ENCODE measurements around the gene TCAF1. TPM values are rescaled to one million over a fixed set of nuclear protein-coding genes. Genes with fewer than 3 reads are reported as not detected.

Gene TCAF1
- total and polyA plus RNA-seq, 9 donors: 34.5 to 92.7 (median 63.2) TPM

GRCh38 chr7:143945423-143945822, 43.4 kb upstream of the TCAF1 start:
- Histone ChIP-seq H3K27ac (no peak overlapping the region), H3K36me3 (no peaks in the 10 kb centered on the region), H3K4me1 (ENCODE audit: insufficient read depth) (no peaks in the 10 kb centered on the region), H3K4me3 (no peak overlapping the region), H3K9me3 (no peaks in the 10 kb centered on the region), H3K27me3 (no peaks in the 10 kb centered on the region)
- intact Hi-C loops (cut with DNase I): no loop called here
- 84 to 96% (median 95%) methylated on average over 4 of the region's 4 CpGs for WGBS, 3 donors
- DNase-seq: no peak
- TF ChIP-seq, protein P1, sequence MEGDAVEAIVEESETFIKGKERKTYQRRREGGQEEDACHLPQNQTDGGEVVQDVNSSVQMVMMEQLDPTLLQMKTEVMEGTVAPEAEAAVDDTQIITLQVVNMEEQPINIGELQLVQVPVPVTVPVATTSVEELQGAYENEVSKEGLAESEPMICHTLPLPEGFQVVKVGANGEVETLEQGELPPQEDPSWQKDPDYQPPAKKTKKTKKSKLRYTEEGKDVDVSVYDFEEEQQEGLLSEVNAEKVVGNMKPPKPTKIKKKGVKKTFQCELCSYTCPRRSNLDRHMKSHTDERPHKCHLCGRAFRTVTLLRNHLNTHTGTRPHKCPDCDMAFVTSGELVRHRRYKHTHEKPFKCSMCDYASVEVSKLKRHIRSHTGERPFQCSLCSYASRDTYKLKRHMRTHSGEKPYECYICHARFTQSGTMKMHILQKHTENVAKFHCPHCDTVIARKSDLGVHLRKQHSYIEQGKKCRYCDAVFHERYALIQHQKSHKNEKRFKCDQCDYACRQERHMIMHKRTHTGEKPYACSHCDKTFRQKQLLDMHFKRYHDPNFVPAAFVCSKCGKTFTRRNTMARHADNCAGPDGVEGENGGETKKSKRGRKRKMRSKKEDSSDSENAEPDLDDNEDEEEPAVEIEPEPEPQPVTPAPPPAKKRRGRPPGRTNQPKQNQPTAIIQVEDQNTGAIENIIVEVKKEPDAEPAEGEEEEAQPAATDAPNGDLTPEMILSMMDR (IDR thresholded peaks at IDR 0.05): no peak
- no peak for TF ChIP-seq POLR2A (IDR thresholded peaks at IDR 0.05)
- TF ChIP-seq EP300 (IDR thresholded peaks at IDR 0.05): no peak

DNA sequence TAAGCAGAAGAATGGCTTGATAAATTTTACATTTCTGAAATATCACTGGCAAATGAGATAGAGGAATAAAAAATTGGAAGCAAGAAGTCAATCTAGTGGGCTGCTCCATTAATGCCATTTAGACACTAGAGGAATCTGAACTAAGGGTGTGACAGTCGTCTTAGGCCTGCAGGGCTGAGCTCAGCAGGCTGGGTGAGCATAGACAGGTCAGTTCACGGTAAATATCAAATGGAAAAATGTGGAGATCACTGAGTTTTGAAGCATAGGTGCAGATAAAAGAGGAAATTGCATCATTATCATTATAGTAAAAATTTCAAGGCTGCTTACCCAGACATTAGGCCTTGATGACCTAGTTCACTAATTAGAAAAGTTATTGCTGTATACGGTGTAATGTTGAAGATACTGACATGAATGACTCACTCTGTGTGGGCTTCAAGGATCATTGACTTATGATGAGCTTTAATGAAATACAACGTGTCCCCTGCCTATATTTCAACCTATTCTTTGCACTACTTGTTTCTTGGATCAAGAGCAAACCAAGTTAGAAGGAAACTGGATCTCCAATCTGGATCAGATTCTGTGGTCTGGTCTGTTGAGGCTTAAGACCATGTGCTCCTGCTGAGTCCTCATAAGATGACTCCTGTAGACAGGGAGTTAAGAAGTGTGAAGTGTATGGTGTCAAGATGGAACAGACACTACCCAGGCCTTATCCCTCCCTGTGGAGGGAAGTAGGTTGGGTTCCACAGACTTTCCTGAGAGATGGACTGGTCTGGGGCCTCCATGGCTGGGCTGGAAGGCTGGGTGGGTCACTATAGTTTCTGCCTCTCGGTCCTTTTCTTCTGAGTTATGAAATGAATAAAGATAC, 36.6 kb upstream of the TCAF1 start:
- Histone ChIP-seq H3K27ac (no peak overlapping the region), H3K4me1 (ENCODE audit: insufficient read depth) (no peaks in the 10 kb centered on the region), H3K9me3 (no peaks in the 10 kb centered on the region), H3K27me3 (no peaks in the 10 kb centered on the region), H3K36me3 (no peaks in the 10 kb centered on the region), H3K4me3 (no peak overlapping the region)
- TF ChIP-seq, protein P1 (IDR thresholded peaks at IDR 0.05): no peak
- TF ChIP-seq POLR2A (IDR thresholded peaks at IDR 0.05) (no peak), EP300 (IDR thresholded peaks at IDR 0.05) (no peak)
- DNase-seq: no peak
- 68 to 74% (median 71%) methylated on average over 5 of the region's 5 CpGs for WGBS, 3 donors
- intact Hi-C loops (cut with DNase I): no loop called here

DNA sequence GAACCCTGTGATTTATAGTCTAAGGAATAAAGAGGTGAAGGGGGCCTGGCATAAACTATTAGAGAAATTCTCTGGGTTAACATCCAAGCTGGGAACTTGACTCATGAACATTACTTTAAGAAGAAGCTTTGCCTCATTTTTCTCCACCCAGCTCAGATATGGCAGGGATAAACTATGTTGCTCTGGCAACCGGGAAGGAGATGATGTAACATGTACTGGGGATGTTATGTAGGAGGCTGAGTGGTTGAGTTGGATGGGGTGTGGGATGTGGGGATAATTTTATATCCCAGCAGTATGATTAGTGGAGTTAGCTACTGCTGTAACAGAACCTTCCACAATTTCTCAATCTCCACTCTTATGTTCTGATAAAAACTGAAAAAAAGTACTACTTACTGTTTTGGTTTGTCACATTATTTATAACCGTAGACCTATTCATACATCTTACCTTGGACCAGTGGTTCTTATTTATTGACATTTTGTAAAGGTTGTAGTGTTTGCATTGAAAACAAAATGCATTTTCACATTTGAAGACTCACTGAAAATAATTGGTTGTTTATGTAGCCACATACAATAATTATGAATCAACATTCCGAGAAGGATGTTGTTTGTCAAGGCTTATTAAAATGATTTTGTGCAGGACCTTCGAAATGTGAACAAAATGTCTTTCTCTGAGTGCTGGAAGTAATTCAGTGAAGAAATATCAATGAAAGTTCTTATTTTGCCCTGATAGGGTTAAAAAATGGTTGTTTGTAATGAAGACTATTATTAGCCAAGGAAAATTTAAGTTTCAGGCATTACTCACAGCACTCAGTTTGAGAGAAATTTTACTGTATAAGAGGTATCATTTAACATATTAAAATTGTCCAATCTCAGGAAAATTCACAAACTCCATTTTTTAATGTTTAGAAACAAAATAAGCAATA, 34.4 kb upstream of the TCAF1 start:
- WGBS, 3 donors: 60 to 78% (median 64%) methylated on average over 4 of the region's 4 CpGs
- no peaks in the 10 kb centered on the region for H3K9me3 ChIP-seq
- no peak overlapping the region for H3K4me3 ChIP-seq
- no peak for TF ChIP-seq EP300 (IDR thresholded peaks at IDR 0.05)
- no peak for TF ChIP-seq POLR2A (IDR thresholded peaks at IDR 0.05)
- TF ChIP-seq, protein P1 (IDR thresholded peaks at IDR 0.05): no peak
- no peak for DNase-seq
- intact Hi-C loops (cut with DNase I): no loop called here
- no peaks in the 10 kb centered on the region for H3K4me1 ChIP-seq (ENCODE audit: insufficient read depth)
- H3K27me3 ChIP-seq: no peaks in the 10 kb centered on the region
- no peak overlapping the region for H3K27ac ChIP-seq
- H3K36me3 ChIP-seq: no peaks in the 10 kb centered on the region

GRCh38 chr7:143934526-143935325, 32.8 kb upstream of the TCAF1 start, which contains the start of gene OR2F2:
TSS of gene OR2F2 (plus strand) at chr7:143935233. CDS start at chr7:143935233, 0 bp downstream.
- DNase-seq: no peak
- Histone ChIP-seq H3K36me3 (no peaks in the 10 kb centered on the region), H3K27ac (no peak within 1 kb of the TSS), H3K4me3 (no peak within 1 kb of the TSS), H3K4me1 (ENCODE audit: insufficient read depth) (no peaks in the 10 kb centered on the region), H3K9me3 (no peaks in the 10 kb centered on the region), H3K27me3 (no peaks in the 10 kb centered on the region)
- TF ChIP-seq POLR2A (IDR thresholded peaks at IDR 0.05): no peak
- no peak for TF ChIP-seq EP300 (IDR thresholded peaks at IDR 0.05)
- TF ChIP-seq, protein P1 (IDR thresholded peaks at IDR 0.05): no peak
- intact Hi-C loops (cut with DNase I): no loop called here
- 13 to 29% (median 27%) methylated on average over 3 of the region's 3 CpGs for WGBS, 3 donors

Measured in ovary (tissue), 9 donors.